GM18505 (cell line): ENCODE measurements around the gene GON4L.
"Not testable (repeated sequence)": the region's sequence is repeated elsewhere in the genome, so short reads cannot be mapped to it uniquely, and the experiment has no call there.

Experiments
- ATAC-seq: cut with Tn5 transposase; IDR thresholded peaks from one replicate; pipeline ENCODE4 v1.9.1; 2021; ENCODE audit not compliant: unreplicated experiment
- POLR2A ChIP-seq: IDR thresholded peaks from 4 replicates; pipeline ENCODE4 v1.6.1; 2011; ENCODE audit warnings: borderline replicate concordance; ENCODE audit not compliant: insufficient read depth, insufficient read length; ENCODE audit errors: extremely low read depth

Gene GON4L

DNA sequence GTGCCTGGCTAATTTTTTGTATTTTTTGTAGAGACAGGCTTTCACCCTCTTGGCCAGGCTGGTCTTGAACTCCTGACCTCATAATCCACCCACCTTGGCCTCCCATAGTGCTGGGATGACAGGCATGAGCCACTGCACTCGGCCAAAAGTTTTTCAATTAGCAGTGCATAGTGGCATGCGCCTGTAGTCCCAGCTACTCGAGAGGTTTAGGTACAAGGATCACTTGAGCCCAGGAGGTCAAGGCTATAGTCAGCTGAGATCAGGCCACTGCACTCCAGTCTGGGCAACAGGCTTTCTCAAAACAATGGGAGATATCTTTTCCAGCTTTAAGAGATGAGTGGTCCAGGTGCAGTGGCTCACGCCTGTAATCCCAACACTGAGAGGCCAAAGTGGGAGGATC, 137.3 kb downstream of the GON4L start:
- TF ChIP-seq POLR2A, result no peak
- ATAC-seq, result no peak

DNA sequence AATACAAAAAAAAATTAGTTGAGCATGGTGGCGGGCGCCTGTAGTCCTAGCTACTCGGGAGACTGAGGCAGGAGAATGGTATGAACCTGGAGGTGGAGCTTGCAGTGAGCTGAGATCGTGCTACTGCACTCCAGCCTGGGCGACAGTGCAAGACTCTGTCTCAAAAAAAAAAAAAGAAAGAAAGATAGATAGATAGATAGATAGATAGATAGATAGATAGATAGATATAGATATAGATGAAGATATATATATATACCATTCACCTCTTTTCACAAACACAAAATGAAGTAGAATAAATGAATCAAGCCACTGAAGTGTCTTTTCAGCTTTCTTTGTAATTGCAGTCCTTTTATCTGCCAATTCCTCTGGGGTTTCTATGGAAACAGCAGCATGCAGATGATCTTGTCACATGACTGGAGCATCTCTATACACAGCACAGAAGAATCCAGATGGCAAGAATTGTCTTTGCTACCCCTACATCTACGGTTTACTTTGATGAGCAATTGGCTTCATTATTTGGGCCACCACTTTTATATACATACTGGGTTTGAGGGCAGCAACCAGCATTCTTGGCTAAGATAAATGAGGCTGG, 138.4 kb downstream of the GON4L start:
- ATAC-seq, result not testable (repeated sequence)

DNA sequence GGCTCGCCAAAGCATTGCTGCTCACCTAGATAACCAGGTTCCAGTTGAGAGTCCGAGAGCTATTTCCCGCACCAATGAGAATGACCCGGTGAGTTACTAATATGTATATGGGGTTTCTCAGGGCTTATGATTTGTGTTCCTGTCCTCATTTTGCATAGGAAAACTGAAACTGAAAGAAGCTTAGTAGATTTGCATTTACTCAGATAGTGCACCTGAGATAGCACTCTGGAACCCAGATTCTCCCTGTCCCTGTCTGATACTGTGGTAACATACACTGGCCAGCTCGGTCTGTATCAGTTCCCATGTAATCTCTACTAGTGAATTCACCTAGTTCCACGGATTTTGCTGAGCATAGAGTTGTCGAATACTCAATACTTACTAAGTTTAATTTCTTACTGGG, 140.0 kb downstream of the GON4L start:
- ATAC-seq, result no peak
- no peak for TF ChIP-seq POLR2A

DNA sequence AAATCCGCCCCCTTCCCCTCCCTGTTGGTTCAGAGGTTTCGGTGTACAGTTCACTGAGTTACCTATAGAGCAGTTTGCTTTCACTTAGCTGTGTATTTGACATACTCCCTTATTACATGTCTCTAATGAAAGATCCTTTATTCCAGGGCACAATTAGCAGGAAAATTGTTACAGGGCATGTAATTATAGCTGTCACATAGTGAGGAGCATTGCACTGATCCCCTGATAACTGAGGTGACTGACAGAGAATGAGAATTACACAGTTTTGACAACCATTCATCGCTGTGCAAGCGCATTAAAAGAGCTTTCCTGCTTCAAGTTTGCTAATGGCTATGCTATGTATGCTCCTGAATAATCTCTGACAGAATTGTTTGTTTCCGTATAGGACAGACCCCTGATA, 141.2 kb downstream of the GON4L start:
- no peak for ATAC-seq
- no peak for TF ChIP-seq POLR2A

DNA sequence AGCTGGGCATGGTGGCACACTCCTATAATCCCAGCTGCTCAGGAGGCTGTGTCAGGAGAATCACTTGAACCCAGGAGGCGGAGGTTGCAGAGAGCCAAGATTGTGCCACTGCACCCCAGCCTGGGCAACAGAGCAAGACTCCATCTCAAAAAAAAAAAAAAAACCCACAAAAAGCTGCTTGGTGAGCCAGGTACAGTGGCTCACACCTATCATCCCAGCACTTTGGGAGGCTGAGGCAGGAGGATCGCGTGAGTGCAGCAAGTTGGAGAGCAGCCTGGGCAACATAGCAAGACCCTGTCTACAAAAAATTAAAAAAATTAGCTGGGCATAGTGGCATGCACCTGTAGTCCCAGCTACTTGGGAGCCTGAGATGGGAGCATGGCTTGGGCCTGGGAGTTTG, 142.0 kb downstream of the GON4L start:
- ATAC-seq, result not testable (repeated sequence)

DNA sequence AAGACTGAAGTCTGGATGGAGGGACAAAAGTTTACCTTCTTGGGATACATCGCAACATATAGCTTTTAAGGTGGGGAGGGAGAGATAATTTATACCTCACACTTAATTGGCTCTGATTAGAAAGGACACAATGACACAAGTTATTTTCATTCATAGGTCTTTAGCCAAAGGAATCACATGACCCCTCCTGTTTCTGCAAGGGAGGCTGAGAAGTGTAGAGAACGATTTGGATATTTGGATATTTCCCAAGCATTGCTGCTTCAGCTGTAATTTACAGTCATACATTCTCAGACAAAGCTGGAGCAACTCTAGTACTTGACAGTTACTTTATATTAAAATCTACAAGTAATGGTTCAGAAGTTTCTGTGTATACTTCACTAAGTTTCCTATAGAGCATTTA, 143.9 kb downstream of the GON4L start:
- ATAC-seq, result no peak
- TF ChIP-seq POLR2A, result no peak

DNA sequence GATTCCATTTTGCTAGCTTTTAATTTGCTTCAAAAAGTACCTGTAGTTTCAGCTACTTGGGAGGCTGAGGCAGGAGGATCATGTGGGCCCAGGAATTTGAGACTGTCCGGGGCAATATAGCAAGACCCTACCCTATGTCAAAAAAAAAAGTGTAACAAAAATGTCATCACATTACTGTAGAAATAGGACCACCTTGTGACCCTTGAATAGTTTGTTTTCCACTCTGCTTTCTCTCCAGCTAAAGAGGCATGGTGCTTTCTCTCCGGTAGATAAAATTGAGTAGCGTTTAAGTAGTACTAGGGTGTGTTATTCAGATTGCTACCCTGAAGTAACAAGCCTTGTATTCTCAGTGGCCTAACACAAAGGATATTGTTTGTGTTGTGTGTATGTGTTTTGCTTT, 144.4 kb downstream of the GON4L start:
- not testable (repeated sequence) for ATAC-seq

DNA sequence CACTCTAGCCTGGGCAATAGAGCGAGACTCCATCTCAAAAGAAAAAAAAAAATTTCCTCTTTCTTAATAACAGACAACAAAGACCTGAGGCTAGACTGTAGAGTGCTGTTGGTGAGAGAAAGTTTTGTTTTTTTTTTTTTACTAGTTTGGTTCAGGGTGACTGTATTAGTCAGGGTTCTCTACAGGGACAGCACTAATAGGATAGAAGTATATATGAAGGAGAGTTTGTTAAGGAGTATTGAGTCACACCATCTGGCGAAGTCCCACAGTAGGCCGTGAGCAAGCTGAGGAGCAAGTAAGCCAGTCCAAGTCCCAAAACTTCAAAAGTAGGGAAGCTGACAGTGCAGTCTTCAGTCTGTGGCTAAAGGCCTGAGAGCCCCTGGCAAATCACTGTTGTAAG, 145.6 kb downstream of the GON4L start:
- ATAC-seq, result not testable (repeated sequence)

DNA sequence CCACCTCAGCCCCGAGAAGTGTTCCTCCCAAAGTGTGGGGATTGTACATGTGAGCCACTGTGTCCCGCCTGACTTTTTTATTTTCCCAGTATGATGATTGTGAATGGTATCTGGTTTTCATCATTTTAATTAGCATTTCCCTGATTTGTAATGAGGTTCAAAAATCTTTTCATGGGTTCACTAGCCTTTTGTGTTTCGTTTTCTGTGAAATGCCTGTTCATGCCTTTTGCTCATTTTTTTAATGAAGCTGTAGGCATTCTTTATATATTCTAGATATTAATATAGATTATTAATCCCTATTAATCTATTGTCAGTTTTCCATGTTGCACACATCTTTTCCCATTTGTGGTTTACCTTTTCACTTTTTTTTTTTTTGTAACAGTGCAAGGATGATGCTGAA, 147.6 kb downstream of the GON4L start:
- TF ChIP-seq POLR2A, result no peak
- no peak for ATAC-seq

DNA sequence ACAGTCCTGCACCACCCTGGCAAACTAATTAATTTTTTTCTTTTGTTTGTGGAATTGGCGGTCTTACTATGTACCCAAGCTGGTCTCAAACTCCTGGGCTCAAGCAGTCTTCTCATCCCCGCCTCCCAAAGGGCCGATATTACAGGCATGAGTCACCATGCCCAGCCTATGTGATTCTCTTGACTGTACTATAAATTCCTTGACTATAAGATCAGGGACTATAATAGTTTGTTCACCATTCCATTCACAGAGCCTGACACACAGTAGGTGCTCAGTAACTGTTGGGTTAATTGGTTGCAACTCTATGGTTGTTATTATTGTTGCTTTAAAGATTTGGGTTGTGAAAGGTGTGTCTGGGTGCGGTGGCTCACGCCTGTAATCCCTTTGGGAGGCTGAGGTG, 150.9 kb downstream of the GON4L start:
- no peak for ATAC-seq

DNA sequence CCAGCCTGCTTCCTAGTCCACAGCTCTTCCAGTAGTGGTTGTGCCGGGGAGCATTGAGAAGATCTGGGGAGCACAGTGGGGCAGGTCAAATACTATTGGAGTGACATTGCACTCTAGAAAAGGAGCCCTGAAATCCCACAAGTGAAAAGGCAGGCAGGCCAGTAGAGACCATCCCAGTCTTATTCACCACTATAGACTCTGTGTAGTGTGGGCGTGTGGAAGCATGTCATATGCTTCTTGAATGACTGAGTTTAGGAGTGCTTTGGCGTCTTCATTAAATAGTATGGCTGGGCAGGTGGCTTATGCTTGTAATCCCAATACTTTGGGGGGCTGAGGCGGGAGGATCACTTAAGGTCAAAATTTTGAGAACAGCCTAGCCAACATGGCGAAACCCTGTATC, 152.6 kb downstream of the GON4L start:
- not testable (repeated sequence) for ATAC-seq

More for the DNA sequence above, 150.9 kb downstream of the GON4L start:
- TF ChIP-seq POLR2A, result no peak

DNA sequence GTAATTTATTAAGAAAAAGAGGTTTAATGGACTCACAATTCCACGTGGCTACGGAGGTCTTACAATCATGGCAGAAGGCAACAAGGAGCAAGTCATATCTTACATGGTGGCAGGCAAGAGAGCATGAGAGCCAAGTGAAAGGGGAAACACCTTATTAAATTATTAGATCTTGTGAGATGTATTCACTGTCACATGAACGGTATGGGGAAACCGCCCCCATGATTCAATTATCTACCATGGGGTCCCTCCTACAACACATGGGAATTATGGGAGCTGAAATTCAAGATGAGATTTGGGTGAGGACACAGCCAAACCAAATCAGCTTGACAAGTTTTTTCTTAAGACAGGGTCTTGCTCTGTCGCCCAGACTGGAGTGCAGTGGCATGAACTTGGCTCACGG, 153.8 kb downstream of the GON4L start:
- TF ChIP-seq POLR2A, result no peak
- no peak for ATAC-seq

DNA sequence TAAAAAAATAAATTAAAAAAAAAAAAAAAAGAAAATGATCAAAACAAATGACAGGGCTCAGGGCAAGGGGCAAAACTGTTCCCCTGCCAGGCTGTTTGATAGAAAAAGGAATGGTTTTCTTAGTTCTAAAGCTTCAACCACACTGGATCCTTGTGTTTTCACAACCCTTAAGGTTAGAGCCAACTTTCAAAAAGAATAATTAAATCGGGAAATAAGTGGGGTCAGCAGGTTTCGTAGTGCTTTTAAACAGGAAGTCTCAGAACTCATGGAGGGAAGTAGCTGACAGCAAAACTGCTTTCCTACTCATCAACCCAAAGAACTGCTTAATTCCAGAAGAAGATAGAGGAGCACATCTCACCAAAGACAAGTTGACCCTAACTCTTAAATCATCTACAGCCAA, 155.3 kb downstream of the GON4L start:
- not testable (repeated sequence) for ATAC-seq
